T1000 (cell line): Measurements from ENCODE around the gene C1QTNF8.

Experiments
- DNase-seq: peaks from one replicate; lab custom pipeline; 2025; ENCODE audit warnings: mixed read lengths; lab: John Stamatoyannopoulos, UW

The C1QTNF8 gene

GRCh38 chr16:1109648-1110047 is 13.6 kb upstream of the C1QTNF8 start:
- DNase-seq = no peak

GRCh38 chr16:1108299-1109252 is 12.5 kb upstream of the C1QTNF8 start:
- DNase-seq = no peak

- no peak for DNase-seq
Measured at GRCh38 chr16:1107731-1108130, 11.7 kb upstream of the C1QTNF8 start.

- DNase-seq = no peak
Measured at GRCh38 chr16:1107141-1107540, 11.1 kb upstream of the C1QTNF8 start.

GRCh38 chr16:1106659-1107058 is 10.6 kb upstream of the C1QTNF8 start:
- DNase-seq = no peak

GRCh38 chr16:1105888-1106620 is 10.0 kb upstream of the C1QTNF8 start:
- DNase-seq = peak; percentile 42

GRCh38 chr16:1103636-1103980 is 7.6 kb upstream of the C1QTNF8 start:
- no peak for DNase-seq

- DNase-seq = peak; percentile 55
Measured at GRCh38 chr16:1102921-1103635, 7.0 kb upstream of the C1QTNF8 start.

GRCh38 chr16:1102333-1102700 is 6.3 kb upstream of the C1QTNF8 start:
- no peak for DNase-seq

- DNase-seq = no peak
Measured at GRCh38 chr16:1101573-1102332, 5.7 kb upstream of the C1QTNF8 start.

GRCh38 chr16:1101133-1101532 is 5.1 kb upstream of the C1QTNF8 start:
- DNase-seq = no peak

GRCh38 chr16:1100084-1100800 is 4.2 kb upstream of the C1QTNF8 start:
- no peak for DNase-seq

- no peak for DNase-seq
Measured at GRCh38 chr16:1099189-1100083, 3.4 kb upstream of the C1QTNF8 start.

- DNase-seq = no peak
Measured at GRCh38 chr16:1098266-1098991, 2.4 kb upstream of the C1QTNF8 start.

- DNase-seq = no peak
Measured at GRCh38 chr16:1097800-1098199, 1.8 kb upstream of the C1QTNF8 start.

GRCh38 chr16:1097156-1097555 is 1.1 kb upstream of the C1QTNF8 start:
- DNase-seq = no peak

GRCh38 chr16:1095450-1096168 is 435 bp downstream of the C1QTNF8 start:
- no peak for DNase-seq

GRCh38 chr16:1094601-1095449 is 1.2 kb downstream of the C1QTNF8 start:
- no peak for DNase-seq
